ENCODE measurements around the gene EDEM2.
"Not testable (repeated sequence)": the region's sequence is repeated elsewhere in the genome, so short reads cannot be mapped to it uniquely, and the experiment has no call there.

The EDEM2 gene

GRCh38 chr20:35146920-35147574, at the start of gene EDEM2:
TSS of gene EDEM2 (minus strand) at chr20:35147336. CDS start at chr20:35147258, 78 bp downstream.
- peak; percentile 86 for DNase-seq (ENCODE audit: low read depth in 2 of 2, low spot score in 1 of 2)

GRCh38 chr20:35196313-35196712, 49.2 kb upstream of the EDEM2 start:
- DNase-seq (ENCODE audit: low read depth in 2 of 2, low spot score in 1 of 2): no peak

- DNase-seq (ENCODE audit: low read depth in 2 of 2, low spot score in 1 of 2): not testable (repeated sequence)
These were observed 46.1 kb upstream of the EDEM2 start for GRCh38 chr20:35193031-35193791.

- no peak for DNase-seq (ENCODE audit: low read depth in 2 of 2, low spot score in 1 of 2)
These were observed 45.2 kb upstream of the EDEM2 start for GRCh38 chr20:35192118-35192872.

- no peak for DNase-seq (ENCODE audit: low read depth in 2 of 2, low spot score in 1 of 2)
These were observed 44.4 kb upstream of the EDEM2 start for GRCh38 chr20:35191419-35192117.

- DNase-seq (ENCODE audit: low read depth in 2 of 2, low spot score in 1 of 2): no peak
These were observed 43.4 kb upstream of the EDEM2 start for GRCh38 chr20:35190556-35190955.

- not testable (repeated sequence) for DNase-seq (ENCODE audit: low read depth in 2 of 2, low spot score in 1 of 2)
These were observed 42.1 kb upstream of the EDEM2 start for GRCh38 chr20:35189223-35189622.

GRCh38 chr20:35187584-35188190, 40.6 kb upstream of the EDEM2 start:
- DNase-seq (ENCODE audit: low read depth in 2 of 2, low spot score in 1 of 2): no peak

GRCh38 chr20:35186691-35187289, 39.7 kb upstream of the EDEM2 start:
- DNase-seq (ENCODE audit: low read depth in 2 of 2, low spot score in 1 of 2): not testable (repeated sequence)

GRCh38 chr20:35181731-35182130, 34.6 kb upstream of the EDEM2 start:
- no peak for DNase-seq (ENCODE audit: low read depth in 2 of 2, low spot score in 1 of 2)

GRCh38 chr20:35180266-35180665, 33.1 kb upstream of the EDEM2 start:
- DNase-seq (ENCODE audit: low read depth in 2 of 2, low spot score in 1 of 2): no peak

- DNase-seq (ENCODE audit: low read depth in 2 of 2, low spot score in 1 of 2): no peak
These were observed 32.4 kb upstream of the EDEM2 start for GRCh38 chr20:35179292-35180212.

- no peak for DNase-seq (ENCODE audit: low read depth in 2 of 2, low spot score in 1 of 2)
These were observed 29.0 kb upstream of the EDEM2 start for GRCh38 chr20:35176132-35176531.

- DNase-seq (ENCODE audit: low read depth in 2 of 2, low spot score in 1 of 2): no peak
These were observed 27.5 kb upstream of the EDEM2 start for GRCh38 chr20:35174458-35175216.

GRCh38 chr20:35173576-35174192, 26.5 kb upstream of the EDEM2 start:
- DNase-seq (ENCODE audit: low read depth in 2 of 2, low spot score in 1 of 2): no peak

- DNase-seq (ENCODE audit: low read depth in 2 of 2, low spot score in 1 of 2): no peak
These were observed 25.3 kb upstream of the EDEM2 start for GRCh38 chr20:35172434-35172806.

- no peak for DNase-seq (ENCODE audit: low read depth in 2 of 2, low spot score in 1 of 2)
These were observed 24.8 kb upstream of the EDEM2 start, which contains the start of gene PROCR for GRCh38 chr20:35171753-35172433. TSS of gene PROCR (plus strand) at chr20:35172072. CDS start at chr20:35172155, 83 bp downstream.

GRCh38 chr20:35171438-35171752, 24.3 kb upstream of the EDEM2 start:
- DNase-seq (ENCODE audit: low read depth in 2 of 2, low spot score in 1 of 2): no peak

Data from stimulated activated CD8-positive, alpha-beta memory T cell treated with anti-CD3 and anti-CD28 coated beads, Interleukin-4, amount 100 ng/mL, for 4 hours (primary cell).